ENCODE measurements around the gene SEC61B.

DNA sequence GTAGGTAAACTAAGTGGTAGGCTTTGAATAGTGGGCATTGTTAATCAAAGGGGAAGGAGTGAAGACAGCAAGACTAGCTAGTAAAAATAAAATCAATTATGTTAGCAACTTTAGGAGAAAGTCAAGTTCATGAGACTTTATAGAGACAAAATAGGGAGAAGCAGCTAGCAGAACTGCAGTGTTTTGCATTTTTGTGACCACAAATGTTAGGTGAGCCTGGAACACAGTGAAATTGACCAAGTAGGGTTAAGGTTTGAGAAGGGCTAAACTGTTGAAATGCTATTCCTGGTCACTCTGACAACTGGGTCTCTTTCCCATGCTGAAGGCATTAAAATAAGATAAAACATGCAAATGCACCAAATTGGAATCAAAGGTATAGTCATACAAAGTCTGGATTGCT lies 13.0 kb downstream of the SEC61B start:
- TF ChIP-seq YY1 (IDR thresholded peaks at IDR 0.05; ENCODE audit: insufficient read depth, insufficient read length) (no peak), SUZ12 (IDR thresholded peaks at IDR 0.05; ENCODE audit: extremely low read depth, insufficient read depth, insufficient read length) (no peak)
